C1 segment of cervical spinal cord (tissue), 14 donors: Measurements from ENCODE around the gene DUSP10.
A peak's percentile ranks its signal among the peaks of the same experiment; 100 is the strongest.

Source experiments
- DNase-seq, 14 donors: peaks; one replicate each; lab custom pipeline; 2025; lab: John Stamatoyannopoulos, UW

Gene DUSP10

GRCh38 chr1:221765527-221765926 is 23.6 kb upstream of the DUSP10 start:
- DNase-seq = no peak

- no peak for DNase-seq
Observed at GRCh38 chr1:221762121-221762520, 20.2 kb upstream of the DUSP10 start.

- DNase-seq = no peak
Observed at GRCh38 chr1:221761354-221762002, 19.6 kb upstream of the DUSP10 start.

- DNase-seq = no peak
Observed at GRCh38 chr1:221760911-221761310, 19.0 kb upstream of the DUSP10 start.

GRCh38 chr1:221759436-221759835 is 17.5 kb upstream of the DUSP10 start:
- no peak for DNase-seq

- no peak for DNase-seq
Observed at GRCh38 chr1:221758455-221758854, 16.6 kb upstream of the DUSP10 start.

GRCh38 chr1:221756830-221757551 is 15.1 kb upstream of the DUSP10 start:
- DNase-seq = no peak

- no peak for DNase-seq
Observed at GRCh38 chr1:221753828-221754188, 11.9 kb upstream of the DUSP10 start.

GRCh38 chr1:221751226-221751887 is 9.5 kb upstream of the DUSP10 start:
- no peak for DNase-seq

- no peak for DNase-seq
Observed at GRCh38 chr1:221748981-221749380, 7.1 kb upstream of the DUSP10 start.

GRCh38 chr1:221747839-221748238 is 6.0 kb upstream of the DUSP10 start:
- no peak for DNase-seq

- DNase-seq = no peak
Observed at GRCh38 chr1:221743416-221744208, 1.7 kb upstream of the DUSP10 start.

GRCh38 chr1:221742555-221743415 is 896 bp upstream of the DUSP10 start:
- peak in 11 of 14 donors; percentile 66 to 95 (median 78) for DNase-seq

- DNase-seq = peak in 3 of 14 donors; percentile 48 to 64 (median 53)
Observed at GRCh38 chr1:221740993-221741702, 741 bp downstream of the DUSP10 start.

GRCh38 chr1:221740369-221740992 is 1.4 kb downstream of the DUSP10 start:
- DNase-seq = no peak

GRCh38 chr1:221739677-221740025 is 2.2 kb downstream of the DUSP10 start:
- no peak for DNase-seq

GRCh38 chr1:221739018-221739676 is 2.7 kb downstream of the DUSP10 start:
- peak in 1 of 14 donors; percentile 24 for DNase-seq

- peak in 2 of 14 donors; percentile 24 to 50 for DNase-seq
Observed at GRCh38 chr1:221736714-221737113, 5.2 kb downstream of the DUSP10 start.

- DNase-seq = no peak
Observed at GRCh38 chr1:221735999-221736398, 5.9 kb downstream of the DUSP10 start.
